GM10266 (cell line): Measurements from ENCODE around the gene PIGH.

Source experiments
- DNase-seq: peaks from one replicate; pipeline ENCODE4 v3.0.0; 2012; ENCODE audit errors: extremely low spot score
- CTCF ChIP-seq: IDR thresholded peaks from 2 replicates; pipeline ENCODE4 v1.5.1; 2012; ENCODE audit warnings: mild to moderate bottlenecking, low read depth; ENCODE audit not compliant: control insufficient read depth, insufficient read depth; ENCODE audit errors: missing control alignments

The PIGH gene

GRCh38 chr14:67599698-67600561 is at the start of gene PIGH:
Gene PIGH (minus strand): TSS chr14:67600268. CDS start chr14:67600203, 65 bp downstream.
- peak; percentile 73 for TF ChIP-seq CTCF
- peak; percentile 91 for DNase-seq

- no peak for DNase-seq
- TF ChIP-seq CTCF: no peak
Measured at GRCh38 chr14:67646131-67646530, 46.1 kb upstream of the PIGH start.

- DNase-seq: no peak
- no peak for TF ChIP-seq CTCF
Measured at GRCh38 chr14:67645414-67645813, 45.3 kb upstream of the PIGH start.

- no peak for DNase-seq
Measured at GRCh38 chr14:67644428-67644827, 44.4 kb upstream of the PIGH start.

GRCh38 chr14:67643713-67644112 is 43.6 kb upstream of the PIGH start:
- DNase-seq: no peak
- no peak for TF ChIP-seq CTCF

More at GRCh38 chr14:67644428-67644827, 44.4 kb upstream of the PIGH start:
- TF ChIP-seq CTCF: no peak

GRCh38 chr14:67641902-67642749 is 42.1 kb upstream of the PIGH start:
- no peak for DNase-seq
- TF ChIP-seq CTCF: no peak
